Measurements from ENCODE around the gene SYT9.

- no peak for TF ChIP-seq CTCF (IDR thresholded peaks at IDR 0.05)
- no peak for TF ChIP-seq EZH2 (IDR thresholded peaks at IDR 0.05)
Observed at GRCh38 chr11:7291100-7291829, 39.6 kb downstream of the SYT9 start.
